HFFc6 (cell line): Measurements from ENCODE around the gene SLC13A2. TPM values are rescaled to one million over a fixed set of nuclear protein-coding genes. Genes with fewer than 3 reads are reported as not detected.

ENCODE experiments used
- DNase-seq: peaks from one replicate; pipeline ENCODE4 v3.0.0-alpha.2; 2018
- H3K27ac Mint-ChIP-seq: 2 replicates; pipeline ENCODE4 v1.8.0; 2020; ENCODE audit warnings: mild to moderate bottlenecking, mixed read lengths
- H3K27me3 Mint-ChIP-seq: 2 replicates; pipeline ENCODE4 v1.8.0; 2021; ENCODE audit warnings: mild to moderate bottlenecking, moderate library complexity, mixed read lengths; ENCODE audit not compliant: insufficient read depth
- H3K36me3 Mint-ChIP-seq: 2 replicates; pipeline ENCODE4 v1.8.0; 2021; ENCODE audit warnings: low read depth, mixed read lengths
- H3K4me1 Mint-ChIP-seq: 2 replicates; pipeline ENCODE4 v1.8.0; 2020; ENCODE audit warnings: low read depth, mixed read lengths
- H3K4me3 Mint-ChIP-seq: 2 replicates; pipeline ENCODE4 v1.8.0; 2020; ENCODE audit warnings: mild to moderate bottlenecking, moderate library complexity, mixed read lengths
- H3K9me3 Mint-ChIP-seq: 2 replicates; pipeline ENCODE4 v1.8.0; 2020; ENCODE audit warnings: mild to moderate bottlenecking, mixed read lengths
- total RNA-seq, 6 experiments: library from RNA; stranded (reverse); fragmentation: NEBNext Ultra II Directional; extraction: Animal tissue kit (Norgen Biotek cat#: 25700); gene quantifications; 2 replicates in 1 of 6; 3 replicates in 5 of 6; pipeline ENCODE4 v1.2.3, GENCODE V29; 2021
- TF ChIP-seq, protein P1 (sequence below): fragments of 200-600 bp; sonication (generic); IDR thresholded peaks from 2 replicates; pipeline ENCODE4 v1.5.0; 2021; ENCODE audit warnings: antibody characterized with exemption, mild to moderate bottlenecking

SLC13A2 gene
- total RNA-seq, 6 experiments from 2014 or later = 0.07 to 0.08 TPM; not detected in 4

- H3K27me3 Mint-ChIP-seq = peaks cover 7% of the 10 kb centered on the region
- no peaks in the 10 kb centered on the region for H3K9me3 Mint-ChIP-seq
These were observed 68.0 kb downstream of the SLC13A2 start for GRCh38 chr17:28541439-28541838.

GRCh38 chr17:28544402-28545140, 71.1 kb downstream of the SLC13A2 start:
- peaks cover 1% of the 10 kb centered on the region; the same call in 1 of the 2 replicates for H3K27me3 Mint-ChIP-seq
- H3K9me3 Mint-ChIP-seq = no peaks in the 10 kb centered on the region
- TF ChIP-seq, protein P1, sequence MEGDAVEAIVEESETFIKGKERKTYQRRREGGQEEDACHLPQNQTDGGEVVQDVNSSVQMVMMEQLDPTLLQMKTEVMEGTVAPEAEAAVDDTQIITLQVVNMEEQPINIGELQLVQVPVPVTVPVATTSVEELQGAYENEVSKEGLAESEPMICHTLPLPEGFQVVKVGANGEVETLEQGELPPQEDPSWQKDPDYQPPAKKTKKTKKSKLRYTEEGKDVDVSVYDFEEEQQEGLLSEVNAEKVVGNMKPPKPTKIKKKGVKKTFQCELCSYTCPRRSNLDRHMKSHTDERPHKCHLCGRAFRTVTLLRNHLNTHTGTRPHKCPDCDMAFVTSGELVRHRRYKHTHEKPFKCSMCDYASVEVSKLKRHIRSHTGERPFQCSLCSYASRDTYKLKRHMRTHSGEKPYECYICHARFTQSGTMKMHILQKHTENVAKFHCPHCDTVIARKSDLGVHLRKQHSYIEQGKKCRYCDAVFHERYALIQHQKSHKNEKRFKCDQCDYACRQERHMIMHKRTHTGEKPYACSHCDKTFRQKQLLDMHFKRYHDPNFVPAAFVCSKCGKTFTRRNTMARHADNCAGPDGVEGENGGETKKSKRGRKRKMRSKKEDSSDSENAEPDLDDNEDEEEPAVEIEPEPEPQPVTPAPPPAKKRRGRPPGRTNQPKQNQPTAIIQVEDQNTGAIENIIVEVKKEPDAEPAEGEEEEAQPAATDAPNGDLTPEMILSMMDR = no peak
- no peak overlapping the region for H3K4me3 Mint-ChIP-seq
- no peak overlapping the region for H3K27ac Mint-ChIP-seq
- no peaks in the 10 kb centered on the region; the same call in 1 of the 2 replicates for H3K36me3 Mint-ChIP-seq
- H3K4me1 Mint-ChIP-seq = peaks cover 19% of the 10 kb centered on the region
- DNase-seq = no peak

More at GRCh38 chr17:28541439-28541838, 68.0 kb downstream of the SLC13A2 start:
- TF ChIP-seq, protein P1 = no peak
- Mint-ChIP-seq H3K27ac (no peak overlapping the region), H3K4me1 (peaks cover 11% of the 10 kb centered on the region; the same call in 1 of the 2 replicates), H3K36me3 (no peaks in the 10 kb centered on the region; the same call in 1 of the 2 replicates), H3K4me3 (no peak overlapping the region)
- DNase-seq = no peak

GRCh38 chr17:28545141-28545503, 71.7 kb downstream of the SLC13A2 start:
- Mint-ChIP-seq H3K36me3 (no peaks in the 10 kb centered on the region; the same call in 1 of the 2 replicates), H3K27me3 (peaks cover 1% of the 10 kb centered on the region; the same call in 1 of the 2 replicates), H3K9me3 (no peaks in the 10 kb centered on the region), H3K4me1 (peaks cover 22% of the 10 kb centered on the region), H3K4me3 (no peak overlapping the region), H3K27ac (no peak overlapping the region)
- DNase-seq = no peak
- TF ChIP-seq, protein P1 = no peak

GRCh38 chr17:28545787-28546415, 72.5 kb downstream of the SLC13A2 start:
- no peaks in the 10 kb centered on the region for H3K9me3 Mint-ChIP-seq
- H3K36me3 Mint-ChIP-seq = no peaks in the 10 kb centered on the region; the same call in 1 of the 2 replicates
- TF ChIP-seq, protein P1 = no peak
- peaks cover 1% of the 10 kb centered on the region; the same call in 1 of the 2 replicates for H3K27me3 Mint-ChIP-seq
- H3K27ac Mint-ChIP-seq = peak overlapping the region; percentile 27; the same call in 1 of the 2 replicates
- H3K4me3 Mint-ChIP-seq = no peak overlapping the region
- no peak for DNase-seq
- peaks cover 27% of the 10 kb centered on the region for H3K4me1 Mint-ChIP-seq

DNA sequence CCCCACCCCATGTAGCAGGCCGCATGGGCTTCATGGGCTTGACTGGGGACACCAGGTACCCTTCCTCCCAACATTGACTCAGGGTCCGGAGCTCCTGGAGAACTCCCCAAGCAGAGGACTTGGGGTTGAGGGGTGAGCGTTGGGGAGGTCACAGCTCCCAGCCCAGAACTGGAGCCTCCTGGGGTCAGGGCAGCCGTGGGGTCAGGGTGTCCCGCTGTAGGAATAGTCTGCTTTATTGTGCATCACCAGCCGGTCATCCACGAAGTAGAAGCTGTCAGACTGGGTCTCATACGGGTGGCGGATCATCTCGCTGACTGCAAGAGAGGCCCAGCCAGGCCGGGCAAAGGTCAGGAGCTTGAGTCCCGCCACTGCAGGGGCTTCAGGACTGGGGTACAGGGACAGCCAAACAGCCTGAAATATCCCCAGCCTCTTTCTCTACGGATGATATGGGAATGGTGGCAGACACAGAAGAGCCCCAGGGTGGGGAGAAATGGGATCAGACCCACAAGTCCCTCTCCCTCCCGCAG, 73.7 kb downstream of the SLC13A2 start:
- peaks cover 35% of the 10 kb centered on the region for H3K4me1 Mint-ChIP-seq
- H3K27me3 Mint-ChIP-seq = peaks cover 1% of the 10 kb centered on the region; the same call in 1 of the 2 replicates
- no peaks in the 10 kb centered on the region; the same call in 1 of the 2 replicates for H3K36me3 Mint-ChIP-seq
- TF ChIP-seq, protein P1 = no peak
- H3K9me3 Mint-ChIP-seq = no peaks in the 10 kb centered on the region
- H3K27ac Mint-ChIP-seq = no peak overlapping the region
- no peak overlapping the region for H3K4me3 Mint-ChIP-seq
- DNase-seq = no peak

Other genes starting within 250 kb of the SLC13A2 start
- gene TMEM97, start 154.4 kb upstream of the SLC13A2 start, total RNA-seq = 10 to 100 TPM; 17.6 to 29.5 (median 24.1) TPM
- 10 to 100 TPM; 47.9 to 63.0 (median 50.9) TPM for gene IFT20, start 138.2 kb upstream of the SLC13A2 start, total RNA-seq
- gene TNFAIP1, start 137.9 kb upstream of the SLC13A2 start, total RNA-seq = 10 to 100 TPM; 73.8 to 89.7 (median 85.2) TPM
- gene POLDIP2, start 116.1 kb upstream of the SLC13A2 start, total RNA-seq = 100 to 1,000 TPM; 104 to 118 (median 106) TPM
- gene SEBOX, start 108.4 kb upstream of the SLC13A2 start, total RNA-seq = not detected
- under 1 TPM; 0.36 to 0.76 (median 0.60) TPM for gene VTN, start 103.3 kb upstream of the SLC13A2 start, total RNA-seq
- 10 to 100 TPM; 15.1 to 18.9 (median 16.8) TPM for gene SARM1, start 102.0 kb upstream of the SLC13A2 start, total RNA-seq
- gene SLC46A1, start 67.4 kb upstream of the SLC13A2 start, total RNA-seq = 1 to 10 TPM; 4.3 to 6.7 (median 6.4) TPM
- not detected for gene FOXN1, start 32.7 kb downstream of the SLC13A2 start, total RNA-seq
- 10 to 100 TPM; 28.3 to 36.9 (median 30.1) TPM for gene UNC119, start 79.0 kb downstream of the SLC13A2 start, total RNA-seq
- gene PIGS, start 97.9 kb downstream of the SLC13A2 start, total RNA-seq = 10 to 100 TPM; 69.5 to 94.7 (median 78.0) TPM
- gene ALDOC, start 103.3 kb downstream of the SLC13A2 start, total RNA-seq = 10 to 100 TPM in 5 of 6 experiments, 1 to 10 TPM in 1; 8.6 to 14.7 (median 10.3) TPM
- 10 to 100 TPM; 29.2 to 73.3 (median 69.4) TPM for gene SPAG5, start 125.4 kb downstream of the SLC13A2 start, total RNA-seq
- 1 to 10 TPM; 3.2 to 4.3 (median 3.5) TPM for gene RSKR, start 140.5 kb downstream of the SLC13A2 start, total RNA-seq
- gene BLTP2, start 171.5 kb downstream of the SLC13A2 start, total RNA-seq = 100 to 1,000 TPM; 111 to 158 (median 134) TPM
- gene SDF2, start 188.3 kb downstream of the SLC13A2 start, total RNA-seq = 10 to 100 TPM; 65.8 to 96.8 (median 71.5) TPM
- gene SUPT6H, start 188.6 kb downstream of the SLC13A2 start, total RNA-seq = 10 to 100 TPM; 72.7 to 79.7 (median 74.0) TPM
- gene PROCA1, start 238.2 kb downstream of the SLC13A2 start, total RNA-seq = 1 to 10 TPM in 1 of 6 experiments, under 1 TPM in 5; 0.60 to 1.1 (median 0.70) TPM
- 100 to 1,000 TPM; 161 to 219 (median 192) TPM for gene RAB34, start 244.2 kb downstream of the SLC13A2 start, total RNA-seq
- 1,000 to 10,000 TPM; 1,227 to 1,529 (median 1,391) TPM for gene RPL23A, start 246.3 kb downstream of the SLC13A2 start, total RNA-seq